Smooth muscle cell (in vitro differentiated cells): ENCODE data around the gene CARD10. TPM values are rescaled to one million over a fixed set of nuclear protein-coding genes. Genes with fewer than 3 reads are reported as not detected.

Experiments used
- DNase-seq: peaks from one replicate; lab custom pipeline; 2025; ENCODE audit not compliant: unreplicated experiment; lab: John Stamatoyannopoulos, UW
- H2AFZ ChIP-seq: fragments of 200-600 bp; sonication (generic); 2 replicates; pipeline ENCODE4 v1.6.0; 2016; ENCODE audit warnings: antibody characterized with exemption, low read depth, mild to moderate bottlenecking
- H3F3A ChIP-seq: fragments of 200-600 bp; sonication (generic); 2 replicates; pipeline ENCODE4 v1.6.0; 2017; ENCODE audit warnings: antibody characterized with exemption, low read depth
- H3K27ac ChIP-seq: fragments of 200-600 bp; sonication (generic); 2 replicates; pipeline ENCODE4 v1.5.1; 2016; ENCODE audit warnings: low read depth, mild to moderate bottlenecking
- H3K27me3 ChIP-seq: fragments of 200-600 bp; sonication (generic); 2 replicates; pipeline ENCODE4 v1.6.1; 2016; ENCODE audit warnings: low read depth, mild to moderate bottlenecking
- H3K36me3 ChIP-seq: fragments of 200-600 bp; sonication (generic); 2 replicates; pipeline ENCODE4 v1.5.1; 2016; ENCODE audit warnings: low read depth
- H3K4me1 ChIP-seq: fragments of 200-600 bp; sonication (generic); 2 replicates; pipeline ENCODE4 v1.5.1; 2016; ENCODE audit warnings: low read depth
- H3K4me2 ChIP-seq: fragments of 200-600 bp; sonication (generic); 2 replicates; pipeline ENCODE4 v1.6.0; 2016; ENCODE audit warnings: mild to moderate bottlenecking
- H3K4me3 ChIP-seq: fragments of 200-600 bp; sonication (generic); 2 replicates; pipeline ENCODE4 v1.5.1; 2016; ENCODE audit warnings: mild to moderate bottlenecking
- H3K79me2 ChIP-seq: fragments of 200-600 bp; sonication (generic); 2 replicates; pipeline ENCODE4 v1.6.0; 2016; ENCODE audit warnings: low read depth, mild to moderate bottlenecking
- H3K9ac ChIP-seq: fragments of 200-600 bp; sonication (generic); 2 replicates; pipeline ENCODE4 v1.6.0; 2016; ENCODE audit warnings: low read depth
- H3K9me3 ChIP-seq: fragments of 200-600 bp; sonication (generic); replicated peaks from 2 replicates; pipeline ENCODE4 v1.5.1; 2016; ENCODE audit warnings: low read depth
- H4K20me1 ChIP-seq: fragments of 200-600 bp; sonication (generic); 2 replicates; pipeline ENCODE4 v1.6.0; 2016; ENCODE audit warnings: low read depth
- CTCF ChIP-seq: fragments of 200-600 bp; sonication (generic); IDR thresholded peaks from 2 replicates; pipeline ENCODE4 v1.5.1; 2017; ENCODE audit warnings: borderline replicate concordance, mild to moderate bottlenecking, antibody characterized with exemption; ENCODE audit not compliant: insufficient read depth, poor library complexity, severe bottlenecking
- WGBS: methylation state at CpG from one replicate; pipeline ENCODE4 v1.1.7; 2016; ENCODE audit warnings: low lambda C conversion rate; 5-methylcytosine and 5-hydroxymethylcytosine counted together
- polyA plus RNA-seq: library from polyadenylated mRNA; unstranded; fragments of >200 nt; fragmentation: Nextera tagmentation; extraction: Ambion mirVana; gene quantifications from 2 replicates; pipeline ENCODE4 v1.2.1, GENCODE V29; 2016
- total RNA-seq: library from RNA; depleted of rRNA; stranded (reverse); fragments of >200 nt; gene quantifications from 2 replicates; pipeline ENCODE4 v1.2.3, GENCODE V29; 2014

Gene CARD10
- total and polyA plus RNA-seq, 2 experiments from 2014 or later = 2.3 to 6.0 TPM

GRCh38 chr22:37461961-37462360 is 57.3 kb downstream of the CARD10 start:
- no peak for DNase-seq
- H3K79me2 ChIP-seq = no peaks in the 10 kb centered on the region
- H4K20me1 ChIP-seq = no peaks in the 10 kb centered on the region
- H3K9me3 ChIP-seq = no peaks in the 10 kb centered on the region
- no peak overlapping the region for H3K27ac ChIP-seq
- H3K9ac ChIP-seq = no peak overlapping the region
- H3K4me2 ChIP-seq = no peak overlapping the region
- no peak overlapping the region for H2AFZ ChIP-seq
- H3K27me3 ChIP-seq = peaks cover 6% of the 10 kb centered on the region
- 60% methylated on average over 6 of the region's 6 CpGs for WGBS
- no peak for TF ChIP-seq CTCF
- H3K36me3 ChIP-seq = no peaks in the 10 kb centered on the region
- no peaks in the 10 kb centered on the region for H3F3A ChIP-seq
- H3K4me1 ChIP-seq = no peaks in the 10 kb centered on the region
- H3K4me3 ChIP-seq = no peak overlapping the region

GRCh38 chr22:37460684-37461083 is 58.5 kb downstream of the CARD10 start:
- Histone ChIP-seq H3K36me3 (no peaks in the 10 kb centered on the region), H3F3A (no peaks in the 10 kb centered on the region), H3K9ac (no peak overlapping the region), H3K4me1 (peaks cover 10% of the 10 kb centered on the region), H3K4me3 (no peak overlapping the region), H2AFZ (no peak overlapping the region), H3K9me3 (no peaks in the 10 kb centered on the region), H3K27me3 (peaks cover 6% of the 10 kb centered on the region), H3K79me2 (no peaks in the 10 kb centered on the region), H4K20me1 (no peaks in the 10 kb centered on the region), H3K4me2 (no peak overlapping the region), H3K27ac (no peak overlapping the region)
- no peak for DNase-seq
- no peak for TF ChIP-seq CTCF
- WGBS = 83% methylated on average over 3 of the region's 3 CpGs

GRCh38 chr22:37459206-37459605 is 60.0 kb downstream of the CARD10 start:
- DNase-seq = no peak
- Histone ChIP-seq H3K4me1 (peaks cover 15% of the 10 kb centered on the region), H2AFZ (no peak overlapping the region), H3K36me3 (no peaks in the 10 kb centered on the region), H4K20me1 (no peaks in the 10 kb centered on the region), H3K9ac (no peak overlapping the region), H3F3A (peaks cover 6% of the 10 kb centered on the region), H3K79me2 (no peaks in the 10 kb centered on the region), H3K27me3 (peaks cover 6% of the 10 kb centered on the region), H3K9me3 (no peaks in the 10 kb centered on the region), H3K27ac (no peak overlapping the region), H3K4me2 (no peak overlapping the region), H3K4me3 (no peak overlapping the region)
- 89% methylated on average over 9 of the region's 9 CpGs for WGBS
- no peak for TF ChIP-seq CTCF

- DNase-seq = peak; percentile 40
- no peak overlapping the region for H3K27ac ChIP-seq
- no peak overlapping the region for H2AFZ ChIP-seq
- H3K9me3 ChIP-seq = no peaks in the 10 kb centered on the region
- H3K27me3 ChIP-seq = peaks cover 6% of the 10 kb centered on the region
- no peaks in the 10 kb centered on the region for H3K79me2 ChIP-seq
- H3K4me2 ChIP-seq = no peak overlapping the region
- no peak overlapping the region for H3K9ac ChIP-seq
- no peaks in the 10 kb centered on the region for H3K36me3 ChIP-seq
- TF ChIP-seq CTCF = peak; percentile 99
- peaks cover 6% of the 10 kb centered on the region for H3F3A ChIP-seq
- no peak overlapping the region for H3K4me3 ChIP-seq
- no peaks in the 10 kb centered on the region for H4K20me1 ChIP-seq
- WGBS = 33% methylated on average over 4 of the region's 4 CpGs
- H3K4me1 ChIP-seq = peaks cover 15% of the 10 kb centered on the region
Measured at GRCh38 chr22:37457093-37457893, 61.9 kb downstream of the CARD10 start.
